NCI-H2107 (cell line): ENCODE measurements around the gene GNPTAB.
"Not testable (repeated sequence)": the region's sequence is repeated elsewhere in the genome, so short reads cannot be mapped to it uniquely, and the experiment has no call there.

Experiments
- DNase-seq: peaks from one replicate; lab custom pipeline; 2025; lab: John Stamatoyannopoulos, UW

GNPTAB gene

DNA sequence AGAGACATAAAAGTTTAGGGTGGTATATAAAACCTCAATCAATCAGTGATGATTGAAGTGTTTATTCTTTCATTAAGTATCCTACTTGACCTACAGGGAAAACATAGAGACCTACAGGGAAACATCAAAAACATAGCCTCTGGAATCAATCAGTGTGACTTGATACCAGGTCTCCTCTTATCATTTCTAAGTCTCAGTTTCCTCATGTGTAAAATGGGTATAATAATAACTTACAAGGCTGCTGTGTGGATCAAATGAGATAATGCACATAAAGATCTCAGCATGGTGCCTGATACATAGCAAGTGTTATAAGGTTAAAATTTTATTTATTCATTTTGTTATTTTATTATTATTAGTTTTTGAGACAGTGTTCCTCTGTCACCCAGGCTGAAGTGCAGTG is 22.2 kb upstream of the GNPTAB start:
- no peak for DNase-seq

DNA sequence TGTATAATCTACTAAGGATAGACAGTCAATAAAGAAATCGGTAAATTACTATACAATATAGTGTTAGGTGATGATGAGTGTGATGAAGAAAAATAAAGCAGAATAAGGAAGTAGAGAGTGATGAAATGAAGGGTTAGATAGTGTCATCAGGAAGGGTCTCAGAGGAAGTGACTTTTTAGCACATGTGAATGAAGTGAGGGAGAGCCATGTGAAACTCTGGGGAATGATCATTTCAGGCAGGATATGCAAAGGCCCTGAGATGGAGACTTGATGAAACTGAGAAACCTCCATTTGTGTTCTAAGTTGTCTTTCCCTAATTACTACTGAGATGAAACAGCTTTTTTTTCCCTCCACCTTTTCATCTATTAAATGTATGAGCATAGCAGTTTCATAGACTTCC is 19.4 kb upstream of the GNPTAB start:
- no peak for DNase-seq

DNA sequence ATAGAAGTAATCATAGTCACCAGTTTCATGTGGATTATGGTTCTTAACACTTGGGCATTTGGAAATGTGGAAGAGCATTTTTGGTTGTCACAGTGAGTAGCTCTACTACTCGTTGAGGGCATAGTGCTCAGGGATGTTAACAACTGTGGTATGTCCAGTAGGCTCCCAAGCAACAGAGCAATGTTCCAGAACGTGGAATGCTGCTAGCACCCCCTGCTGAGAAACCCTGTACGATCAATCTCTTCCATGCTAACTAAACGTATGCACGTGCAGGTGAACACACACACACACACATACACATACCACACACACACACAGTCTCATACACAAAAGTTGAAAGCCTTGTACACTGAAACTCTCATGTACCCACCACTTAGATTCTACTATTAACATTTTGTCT is 16.6 kb upstream of the GNPTAB start:
- no peak for DNase-seq

- no peak for DNase-seq
These were observed 14.5 kb upstream of the GNPTAB start for GRCh38 chr12:101845137-101845711.

GRCh38 chr12:101841069-101841468 is 10.3 kb upstream of the GNPTAB start:
- DNase-seq: no peak

- DNase-seq: no peak
These were observed 8.8 kb upstream of the GNPTAB start for GRCh38 chr12:101839324-101840283.

GRCh38 chr12:101838628-101839323 is 8.0 kb upstream of the GNPTAB start:
- DNase-seq: no peak

- DNase-seq: no peak
These were observed 1.3 kb upstream of the GNPTAB start for GRCh38 chr12:101832030-101832429.

DNA sequence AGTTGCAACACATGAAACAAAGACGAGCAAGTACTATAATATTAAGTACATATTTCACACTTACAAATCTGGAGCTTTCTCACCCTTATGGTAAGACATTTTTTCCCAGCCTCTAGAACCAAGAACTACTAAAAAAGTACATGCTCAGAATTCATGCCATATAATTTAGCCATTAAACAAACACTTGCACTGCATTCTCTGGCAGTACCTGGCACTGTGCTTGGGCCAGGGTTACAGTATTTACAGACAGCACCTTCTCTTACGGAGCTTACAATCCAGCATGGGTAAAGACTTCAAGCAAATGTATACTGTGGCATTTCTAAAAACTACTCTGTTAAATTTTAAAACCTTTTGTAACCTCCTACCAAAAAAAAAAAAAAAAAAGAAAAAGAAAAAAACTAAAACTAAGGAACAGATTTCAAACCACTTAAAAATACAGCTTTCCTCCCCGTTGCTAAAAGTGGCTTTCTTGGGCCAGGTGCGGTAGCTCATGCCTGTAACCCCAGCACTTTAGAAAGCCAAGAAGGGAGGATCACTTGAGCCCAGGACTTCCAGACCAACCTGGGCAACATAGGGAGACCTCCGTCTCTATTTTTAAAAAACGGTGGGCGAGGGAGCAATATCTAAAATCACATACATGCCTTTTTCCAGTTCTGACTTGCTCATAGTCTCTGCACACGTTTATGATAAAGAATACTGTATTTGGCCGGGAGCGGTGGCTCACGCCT is 956 bp downstream of the GNPTAB start:
- DNase-seq: no peak

GRCh38 chr12:101828463-101829196 is 2.1 kb downstream of the GNPTAB start:
- DNase-seq: peak; percentile 27

DNA sequence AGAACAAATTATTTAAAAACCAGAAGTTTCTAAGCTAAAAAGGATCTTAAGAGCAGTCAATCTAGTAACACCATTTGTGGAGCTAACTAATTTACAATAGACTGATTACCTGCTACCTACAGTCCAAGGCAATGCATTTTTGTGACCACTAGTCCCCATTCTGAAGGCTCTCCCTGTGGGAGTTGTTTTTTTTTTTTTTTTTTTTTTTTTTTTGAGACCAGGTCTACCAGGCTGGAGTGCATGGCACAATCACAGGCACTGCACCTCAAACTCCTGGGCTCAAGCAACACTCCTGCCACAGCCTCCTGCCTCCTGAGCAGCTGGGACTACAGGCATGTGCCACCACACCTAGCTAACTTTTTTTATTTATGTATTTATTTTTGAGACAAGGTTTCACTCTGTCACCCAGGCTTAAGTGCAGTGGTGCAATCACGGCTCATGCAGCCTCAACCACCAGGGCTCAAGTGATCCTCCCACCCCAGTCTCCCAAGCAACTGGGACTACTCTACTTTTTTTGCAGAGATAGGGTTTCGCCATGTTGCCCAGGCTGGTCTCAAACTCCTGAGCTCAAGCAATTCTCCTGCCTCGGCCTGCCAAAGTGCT is 3.9 kb downstream of the GNPTAB start:
- no peak for DNase-seq

DNA sequence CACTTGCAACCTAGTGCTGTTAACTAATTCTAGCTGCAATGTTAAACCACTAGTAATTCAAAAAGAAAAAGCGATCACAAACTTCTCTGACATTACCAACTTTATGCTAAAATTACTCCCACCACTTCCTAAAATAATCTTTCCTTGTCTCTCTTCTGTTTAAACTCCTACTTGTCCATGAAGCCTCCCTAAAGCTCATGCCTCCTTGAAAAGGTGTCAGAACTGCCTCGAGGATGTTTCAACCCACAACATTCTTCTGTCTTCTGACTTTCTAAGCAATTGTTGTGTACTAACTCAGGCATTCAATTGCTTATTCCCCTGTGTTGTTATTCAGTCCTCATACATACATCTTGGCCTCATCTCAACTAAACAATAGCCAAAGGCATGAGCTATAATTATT is 5.9 kb downstream of the GNPTAB start:
- DNase-seq: no peak

DNA sequence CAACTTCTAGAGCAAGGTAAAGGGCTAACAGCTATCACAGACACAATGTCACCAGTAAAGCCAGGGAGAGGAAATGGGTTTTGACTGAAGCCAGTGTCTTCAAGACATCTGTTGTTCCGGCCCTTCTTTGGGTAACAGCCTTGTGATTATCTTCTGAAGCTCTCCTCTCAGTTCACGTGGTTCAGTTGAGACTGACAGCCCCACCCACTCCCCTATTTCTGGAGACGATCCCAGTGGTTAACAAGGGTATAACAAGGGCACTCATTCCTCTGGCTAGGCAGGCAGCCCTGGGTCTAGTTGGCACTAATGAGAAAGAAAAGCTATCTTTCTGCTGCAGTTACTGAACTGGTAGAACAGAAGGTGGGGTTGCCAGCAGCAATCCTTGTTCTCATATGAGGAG is 6.9 kb downstream of the GNPTAB start:
- no peak for DNase-seq

DNA sequence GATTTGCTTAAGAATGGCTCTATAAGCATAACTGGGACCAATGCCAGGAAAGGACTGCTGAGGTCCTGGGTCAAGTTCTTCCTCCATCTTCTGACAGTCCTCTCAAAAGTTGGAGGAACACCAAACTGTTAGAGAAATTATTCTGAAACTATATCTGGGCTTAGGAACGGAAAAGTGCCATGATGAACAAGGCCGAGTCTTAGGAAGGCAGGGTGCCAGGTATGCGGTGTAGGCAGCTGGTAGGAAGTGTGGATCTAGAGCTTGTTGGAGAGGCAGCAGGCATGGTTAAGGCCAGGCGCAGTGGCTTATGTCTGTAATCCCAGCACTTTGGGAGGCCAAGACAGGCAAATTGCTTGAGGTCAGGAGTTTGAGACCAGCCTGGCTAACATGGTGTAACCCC is 7.7 kb downstream of the GNPTAB start:
- no peak for DNase-seq

- no peak for DNase-seq
These were observed 11.3 kb downstream of the GNPTAB start for GRCh38 chr12:101819467-101819866.

GRCh38 chr12:101818689-101819088 is 12.1 kb downstream of the GNPTAB start:
- DNase-seq: not testable (repeated sequence)

DNA sequence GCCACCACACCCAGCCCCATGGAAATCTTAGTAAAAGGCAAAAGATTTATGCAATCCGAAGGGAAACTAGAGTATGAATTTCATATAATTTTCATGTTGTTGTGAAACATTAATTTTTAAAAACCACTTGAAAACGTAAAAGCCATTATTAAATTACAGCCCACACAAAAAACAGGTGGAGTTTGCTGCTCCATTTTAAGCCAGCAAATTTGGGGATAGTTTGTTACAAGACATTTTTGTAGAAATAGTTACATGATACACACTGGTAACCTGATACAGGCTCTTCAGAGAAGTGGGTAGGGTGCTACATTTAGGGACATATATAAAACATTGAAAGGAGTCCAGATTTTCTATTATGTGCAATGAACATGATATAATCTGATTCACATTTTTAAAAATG is 17.6 kb downstream of the GNPTAB start:
- no peak for DNase-seq

DNA sequence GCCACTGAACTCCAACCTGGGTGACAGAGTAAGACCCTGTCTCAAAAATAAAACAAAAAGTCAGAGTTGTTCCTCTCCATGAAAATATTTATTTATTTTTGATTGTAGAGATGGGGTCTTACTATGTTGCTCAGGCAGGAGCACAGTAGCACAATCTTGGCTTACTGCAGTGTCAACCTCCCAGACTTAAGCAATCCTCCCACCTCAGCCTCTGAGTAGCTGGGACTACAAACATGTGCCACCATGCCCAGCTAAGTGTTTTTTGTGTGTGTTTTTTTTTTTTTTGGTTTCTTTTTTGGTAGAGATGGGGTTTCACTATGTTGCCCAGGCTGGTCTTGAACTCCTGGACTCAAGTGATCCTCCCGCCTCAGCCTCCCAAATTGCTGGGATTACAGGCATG is 18.0 kb downstream of the GNPTAB start:
- DNase-seq: not testable (repeated sequence)

DNA sequence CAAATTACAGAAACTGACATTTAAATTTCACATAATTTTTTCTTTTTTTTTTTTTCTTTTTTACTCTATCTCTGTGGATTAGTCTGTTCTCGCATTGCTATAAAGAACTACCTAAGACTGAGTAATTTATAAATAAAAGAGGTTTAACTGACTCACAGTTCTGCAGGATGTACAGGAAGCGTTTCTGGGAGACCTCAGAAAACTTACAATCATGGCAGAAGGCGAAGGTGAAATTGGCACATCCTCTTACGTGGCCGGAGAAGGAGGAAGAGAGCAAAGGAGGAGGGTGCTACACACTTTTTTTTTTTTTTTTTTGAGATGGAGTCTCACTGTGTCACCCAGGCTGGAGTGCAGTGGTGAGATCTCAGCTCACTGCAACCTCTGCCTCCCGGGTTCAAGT is 19.4 kb downstream of the GNPTAB start:
- DNase-seq: not testable (repeated sequence)

DNA sequence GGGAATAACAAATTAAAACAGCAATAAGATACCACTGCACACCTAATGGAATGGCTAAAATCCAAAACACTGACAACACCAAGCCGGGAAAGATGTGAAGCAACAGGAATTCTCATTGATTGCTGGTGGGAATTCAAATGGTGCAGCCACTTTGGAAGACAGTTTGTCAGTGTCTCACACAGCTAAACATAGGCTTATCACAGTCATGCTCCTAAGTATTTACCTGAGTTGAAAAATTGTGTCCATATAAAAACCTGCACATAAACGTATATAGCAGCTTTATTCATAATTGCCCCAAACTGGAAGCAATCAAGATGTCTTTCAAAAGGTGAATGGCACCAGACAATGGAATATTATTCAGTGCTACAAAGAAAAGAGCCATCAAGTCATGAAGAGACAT is 21.6 kb downstream of the GNPTAB start:
- DNase-seq: no peak

GRCh38 chr12:101806265-101806664 is 24.5 kb downstream of the GNPTAB start:
- DNase-seq: no peak
